Measurements from ENCODE around the gene ERC1. TPM values are rescaled to one million over a fixed set of nuclear protein-coding genes. Genes with fewer than 3 reads are reported as not detected.

Gene ERC1
- total RNA-seq, 1 donor from 2014 or later: 16.6 TPM

GRCh38 chr12:1493781-1494565, 502.9 kb downstream of the ERC1 start:
- no peak for TF ChIP-seq CTCF (IDR thresholded peaks at IDR 0.05; ENCODE audit: insufficient read depth, low read length, severe bottlenecking)
- DNase-seq (ENCODE audit: low read depth) (no peak), FAIRE-seq (no peak)
- H3K27me3 ChIP-seq (ENCODE audit: control insufficient read depth, insufficient read depth, low read length): no peaks in the 10 kb centered on the region
- no peak overlapping the region for H3K4me3 ChIP-seq (ENCODE audit: low read depth, low read length)
- H3K36me3 ChIP-seq (ENCODE audit: control insufficient read depth, insufficient read depth, low read length): peaks cover 5% of the 10 kb centered on the region

GRCh38 chr12:1494856-1495255, 503.8 kb downstream of the ERC1 start:
- H3K4me3 ChIP-seq (ENCODE audit: low read depth, low read length): no peak overlapping the region
- no peak for FAIRE-seq
- DNase-seq (ENCODE audit: low read depth): no peak
- peaks cover 4% of the 10 kb centered on the region for H3K36me3 ChIP-seq (ENCODE audit: control insufficient read depth, insufficient read depth, low read length)
- TF ChIP-seq CTCF (IDR thresholded peaks at IDR 0.05; ENCODE audit: insufficient read depth, low read length, severe bottlenecking): no peak
- H3K27me3 ChIP-seq (ENCODE audit: control insufficient read depth, insufficient read depth, low read length): no peaks in the 10 kb centered on the region

GRCh38 chr12:1496162-1496900, 505.3 kb downstream of the ERC1 start:
- Histone ChIP-seq H3K27me3 (ENCODE audit: control insufficient read depth, insufficient read depth, low read length) (no peaks in the 10 kb centered on the region), H3K36me3 (ENCODE audit: control insufficient read depth, insufficient read depth, low read length) (no peaks in the 10 kb centered on the region), H3K4me3 (ENCODE audit: low read depth, low read length) (peak overlapping the region; percentile 3)
- no peak for FAIRE-seq
- DNase-seq (ENCODE audit: low read depth): no peak
- no peak for TF ChIP-seq CTCF (IDR thresholded peaks at IDR 0.05; ENCODE audit: insufficient read depth, low read length, severe bottlenecking)

GRCh38 chr12:1497161-1497560, 506.1 kb downstream of the ERC1 start:
- peaks cover 2% of the 10 kb centered on the region for H3K27me3 ChIP-seq (ENCODE audit: control insufficient read depth, insufficient read depth, low read length)
- DNase-seq (ENCODE audit: low read depth): no peak
- TF ChIP-seq CTCF (IDR thresholded peaks at IDR 0.05; ENCODE audit: insufficient read depth, low read length, severe bottlenecking): no peak
- H3K4me3 ChIP-seq (ENCODE audit: low read depth, low read length): no peak overlapping the region
- no peaks in the 10 kb centered on the region for H3K36me3 ChIP-seq (ENCODE audit: control insufficient read depth, insufficient read depth, low read length)
- FAIRE-seq: no peak

DNA sequence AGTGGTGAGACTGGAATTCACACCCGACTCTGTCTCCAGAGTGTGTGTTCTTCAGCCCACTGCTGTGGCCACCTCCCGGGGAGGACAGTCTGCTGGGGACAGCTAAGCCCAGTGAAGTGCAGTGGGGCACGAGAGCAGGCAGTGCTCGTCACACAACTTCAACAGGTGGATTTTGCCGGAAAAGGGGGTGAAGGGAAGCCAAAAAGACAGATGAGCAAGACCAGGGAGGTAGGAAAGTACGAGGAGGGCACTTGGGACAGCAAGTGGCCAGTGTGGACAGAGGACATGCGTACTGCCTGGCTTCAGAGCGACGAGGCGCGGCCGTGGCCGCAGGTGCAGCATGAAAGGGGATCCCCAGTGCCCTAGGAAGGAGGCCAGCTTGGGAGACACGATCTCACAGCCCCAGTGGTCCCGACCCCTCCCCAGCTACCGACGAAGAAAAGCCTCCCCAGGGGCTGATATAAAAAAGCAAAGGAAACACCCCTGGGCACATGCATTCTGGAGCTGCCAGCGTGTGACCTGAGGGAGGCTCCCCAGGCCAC, 507.2 kb downstream of the ERC1 start:
- DNase-seq (ENCODE audit: low read depth): no peak
- peaks cover 6% of the 10 kb centered on the region for H3K27me3 ChIP-seq (ENCODE audit: control insufficient read depth, insufficient read depth, low read length)
- TF ChIP-seq CTCF (IDR thresholded peaks at IDR 0.05; ENCODE audit: insufficient read depth, low read length, severe bottlenecking): no peak
- no peak overlapping the region for H3K4me3 ChIP-seq (ENCODE audit: low read depth, low read length)
- H3K36me3 ChIP-seq (ENCODE audit: control insufficient read depth, insufficient read depth, low read length): no peaks in the 10 kb centered on the region
- no peak for FAIRE-seq

Measured in bronchial epithelial cell (primary cell).